ENCODE measurements around the gene VWF.

VWF gene

DNA sequence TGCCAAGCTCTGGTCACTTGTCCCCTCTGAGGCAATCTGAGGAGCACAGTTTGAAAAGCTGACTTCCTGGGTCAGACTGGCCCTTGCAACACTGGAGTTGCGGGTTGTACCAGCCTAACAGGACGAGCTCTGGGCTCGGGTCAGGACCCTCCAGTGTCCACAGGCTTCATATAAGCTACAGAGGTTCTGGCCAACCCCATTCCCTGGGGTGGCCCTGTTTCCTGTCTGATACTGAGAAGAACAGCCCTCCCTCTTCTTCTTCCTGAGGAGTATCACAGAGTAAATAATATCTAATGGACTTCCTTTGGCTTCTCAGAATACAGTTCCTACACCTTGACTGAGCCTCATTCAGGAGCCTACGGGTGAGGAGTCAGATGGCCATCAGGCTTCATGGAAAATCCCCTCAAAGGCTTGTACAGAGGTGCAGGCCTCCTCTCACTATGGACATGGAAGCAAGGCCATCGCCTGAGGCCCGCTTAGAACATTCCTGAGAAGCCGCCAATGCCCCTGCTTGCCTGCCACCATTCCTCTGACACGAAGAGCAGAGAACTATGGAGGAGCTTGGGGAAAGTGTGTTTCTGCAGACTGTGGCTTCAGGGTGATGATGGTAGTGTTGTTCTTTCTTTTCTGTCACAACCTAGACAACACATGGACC, 150.9 kb downstream of the VWF start:
- DNase-seq, result no peak

DNA sequence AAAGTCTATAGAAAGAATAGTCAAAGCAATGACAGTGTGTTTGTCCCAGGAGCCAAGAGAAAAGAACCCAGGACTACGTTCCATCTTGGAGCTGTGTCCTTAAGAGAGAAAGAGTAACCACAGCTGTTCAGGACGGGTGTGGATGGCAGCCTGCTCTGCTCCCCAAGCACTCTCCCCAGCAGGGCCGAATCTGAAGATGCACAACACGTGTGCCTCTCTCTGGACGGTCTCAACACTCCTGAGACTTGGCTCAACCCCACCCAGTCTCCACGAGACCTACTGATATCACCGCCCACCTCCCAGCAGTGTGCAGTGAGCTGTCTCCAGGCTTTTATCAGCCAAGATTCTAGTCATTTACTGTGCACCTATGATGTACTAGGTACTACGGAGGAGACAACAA, 152.1 kb downstream of the VWF start:
- DNase-seq, result no peak

DNA sequence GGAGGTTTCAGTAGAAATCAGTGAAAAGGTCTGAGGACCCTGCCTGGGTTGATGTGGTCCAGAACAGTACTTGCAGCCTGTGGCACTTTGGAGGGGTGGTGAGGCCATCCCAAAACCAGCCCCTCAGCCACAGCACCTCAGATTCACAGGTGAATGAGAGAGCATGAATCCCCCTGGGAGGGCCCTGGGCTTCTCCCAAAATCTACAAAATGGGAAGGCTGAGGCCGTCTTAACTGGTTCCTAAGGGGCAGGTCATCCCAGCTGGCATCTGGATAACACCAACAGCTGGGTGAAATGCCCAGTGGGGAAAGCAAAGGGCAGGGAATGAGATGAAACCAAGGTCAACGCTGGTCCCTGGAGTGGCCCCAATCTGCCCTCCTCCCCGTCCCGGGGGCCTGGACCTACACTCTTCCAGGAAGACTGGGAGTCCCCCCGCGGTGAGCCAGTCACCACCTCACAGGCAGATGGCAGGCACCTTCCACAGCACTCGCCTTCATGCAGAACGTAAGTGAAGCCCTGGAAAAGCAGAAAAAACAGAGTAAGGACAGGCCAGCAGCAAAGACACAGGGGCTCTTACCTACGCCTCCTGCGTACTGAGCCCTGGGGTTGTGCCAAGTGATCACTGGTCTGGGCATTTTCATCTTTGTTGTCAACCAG, 153.1 kb downstream of the VWF start:
- no peak for DNase-seq

DNA sequence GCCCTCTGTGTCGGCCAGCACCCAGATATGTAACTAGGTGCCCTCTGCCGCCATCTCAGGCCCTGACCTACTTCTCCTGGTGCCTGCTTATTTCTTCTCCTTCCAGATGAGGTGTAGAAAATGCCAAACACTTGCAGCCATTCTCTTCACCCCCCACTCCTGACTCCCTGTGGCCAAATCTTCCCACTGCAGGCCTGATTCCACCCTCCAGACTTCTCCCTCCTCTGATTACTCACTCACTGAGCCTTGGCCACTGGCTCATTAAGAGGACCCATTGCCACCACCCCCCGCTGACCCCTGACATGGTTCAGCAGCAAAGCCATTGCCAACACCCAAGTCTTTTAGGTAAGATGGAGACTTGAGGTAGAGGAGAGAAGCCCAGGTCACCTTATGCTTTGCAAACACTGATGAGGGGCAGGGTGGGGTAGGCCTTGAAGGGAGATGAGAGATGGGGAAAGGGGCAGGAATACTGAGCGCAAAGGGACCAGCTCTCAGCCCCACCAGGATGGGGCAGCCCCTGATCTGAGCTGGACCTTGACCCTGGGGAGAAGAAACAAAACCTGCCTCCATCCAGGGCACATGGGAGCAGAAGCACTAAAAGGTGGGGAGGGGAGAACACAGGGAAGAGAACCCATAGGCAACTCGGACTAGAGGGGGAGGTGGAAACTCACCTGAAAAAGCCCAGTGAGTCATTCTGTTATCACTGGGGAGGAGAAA, 154.3 kb downstream of the VWF start:
- DNase-seq, result no peak

DNA sequence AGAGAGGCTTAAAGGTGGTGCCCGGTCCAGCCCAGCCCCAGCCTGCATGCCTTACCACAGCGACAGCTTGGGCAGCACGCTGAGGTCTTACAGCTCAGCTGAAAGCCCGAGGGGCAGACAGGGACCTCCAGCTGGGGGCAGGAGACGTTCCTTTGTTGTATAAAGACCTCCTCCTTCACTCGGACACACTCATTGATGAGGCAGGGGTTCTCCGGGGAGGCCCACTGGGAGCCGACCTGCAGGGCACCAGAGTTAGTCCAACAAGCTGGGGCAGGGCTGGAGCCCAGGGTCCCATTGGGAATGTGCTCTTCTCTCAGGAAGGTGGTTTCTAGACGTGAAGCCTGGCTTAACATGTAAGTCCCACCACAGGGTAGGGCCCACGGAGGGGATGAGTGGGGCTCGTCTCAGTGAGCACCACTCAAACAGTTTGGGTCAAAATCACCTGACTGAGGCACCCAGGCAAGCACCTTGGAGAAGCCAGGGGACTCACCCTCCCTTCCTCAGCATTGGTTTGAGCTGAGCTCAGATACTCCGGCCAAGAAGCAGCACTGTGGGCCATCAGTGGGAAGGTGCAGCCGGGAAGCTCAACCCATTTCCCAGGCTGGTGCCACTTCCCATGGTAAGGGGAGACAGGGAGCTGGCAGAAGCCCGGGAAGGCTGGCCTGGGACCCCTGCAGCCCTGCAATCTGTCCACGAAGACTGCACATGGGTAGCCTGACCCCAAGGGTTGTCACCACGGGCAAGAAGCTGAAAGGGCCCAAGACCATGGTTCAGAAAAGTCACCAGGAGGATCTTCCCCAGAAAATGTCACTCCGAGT, 155.1 kb downstream of the VWF start:
- DNase-seq, result no peak

DNA sequence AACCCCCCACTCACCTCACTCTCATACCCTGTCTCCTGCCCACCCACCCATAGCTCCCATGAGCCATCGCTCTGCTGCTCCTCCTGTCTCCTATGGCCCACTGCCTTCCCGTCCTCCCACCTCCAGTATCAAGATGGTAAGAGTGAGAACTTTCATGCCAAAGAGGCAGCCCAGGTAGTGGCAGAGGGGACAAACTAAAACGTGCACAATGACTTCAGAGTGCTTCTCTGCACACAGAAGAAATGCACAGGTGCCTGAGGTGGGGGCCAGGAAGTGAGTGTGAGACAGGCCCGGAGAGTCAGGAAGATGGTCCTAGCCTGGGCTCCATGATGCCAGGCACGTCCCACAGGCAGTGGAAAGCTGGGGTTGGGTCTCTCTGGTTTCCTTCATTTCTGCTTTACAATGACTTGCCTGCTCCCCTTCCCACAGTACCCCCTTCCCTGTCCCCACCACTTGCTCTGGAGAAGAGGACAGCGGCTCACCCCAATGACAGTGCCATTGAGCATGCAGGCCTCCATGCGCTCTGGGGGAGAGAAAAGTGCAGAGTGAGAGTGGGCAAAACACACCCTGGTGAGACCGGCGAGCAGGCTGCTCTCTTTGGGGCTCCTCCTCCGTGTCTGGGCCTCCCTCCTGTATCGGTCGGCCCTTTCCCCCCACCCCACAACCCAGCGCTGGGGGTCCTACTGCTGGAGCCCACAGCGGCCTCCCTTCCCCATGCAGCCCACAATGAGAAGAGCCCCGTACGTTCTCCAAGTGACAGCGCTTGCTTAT, 156.6 kb downstream of the VWF start:
- DNase-seq, result no peak

DNA sequence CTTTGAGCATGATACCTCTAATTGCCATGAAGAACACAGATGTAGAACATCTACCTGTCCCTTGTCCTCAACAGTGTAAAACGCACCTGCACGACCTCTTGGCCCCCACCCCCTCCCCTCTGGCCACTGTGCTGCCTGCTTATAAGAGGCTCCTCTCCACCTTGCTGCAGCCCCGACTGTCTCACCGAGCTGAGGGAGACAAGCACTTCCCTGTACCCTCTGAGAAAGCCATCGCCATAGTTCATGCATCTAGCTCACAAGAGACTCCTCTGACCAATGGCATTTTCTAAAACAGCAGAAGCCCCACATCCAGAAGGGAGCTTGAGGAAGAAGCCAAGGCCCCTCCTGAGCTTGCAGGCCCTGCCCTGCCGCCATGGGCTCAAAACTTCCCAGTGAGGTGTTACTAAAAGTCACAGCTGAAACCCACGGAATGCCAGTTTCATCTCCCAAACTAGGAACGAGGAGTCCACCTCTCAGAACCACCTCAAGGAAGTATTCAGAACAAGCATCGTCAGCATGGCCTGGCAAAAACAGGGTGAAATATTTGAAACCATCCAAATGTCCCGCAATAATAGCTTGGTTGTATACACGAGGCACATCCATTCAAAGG, 157.9 kb downstream of the VWF start:
- no peak for DNase-seq

DNA sequence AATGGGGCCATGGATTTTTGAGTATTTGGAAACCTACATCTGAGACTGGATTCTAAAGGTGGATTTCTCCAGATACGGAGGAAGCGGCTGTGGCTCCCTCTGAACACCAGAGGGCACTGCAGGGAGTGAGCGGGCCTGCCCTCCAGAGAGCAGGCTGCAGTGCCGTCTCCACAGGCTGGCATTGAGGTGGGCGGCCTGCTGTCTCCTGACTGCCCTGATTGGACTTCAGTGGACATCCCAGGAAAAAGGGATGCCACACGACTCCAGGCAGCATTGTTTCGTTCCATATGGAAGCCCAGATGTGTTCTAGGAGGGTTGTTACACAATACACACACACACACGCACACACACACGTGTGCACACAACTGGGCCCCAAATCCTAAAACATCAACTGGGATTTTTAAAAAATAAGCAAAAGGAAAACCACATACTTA, 158.5 kb downstream of the VWF start:
- peak; percentile 69 for DNase-seq

DNA sequence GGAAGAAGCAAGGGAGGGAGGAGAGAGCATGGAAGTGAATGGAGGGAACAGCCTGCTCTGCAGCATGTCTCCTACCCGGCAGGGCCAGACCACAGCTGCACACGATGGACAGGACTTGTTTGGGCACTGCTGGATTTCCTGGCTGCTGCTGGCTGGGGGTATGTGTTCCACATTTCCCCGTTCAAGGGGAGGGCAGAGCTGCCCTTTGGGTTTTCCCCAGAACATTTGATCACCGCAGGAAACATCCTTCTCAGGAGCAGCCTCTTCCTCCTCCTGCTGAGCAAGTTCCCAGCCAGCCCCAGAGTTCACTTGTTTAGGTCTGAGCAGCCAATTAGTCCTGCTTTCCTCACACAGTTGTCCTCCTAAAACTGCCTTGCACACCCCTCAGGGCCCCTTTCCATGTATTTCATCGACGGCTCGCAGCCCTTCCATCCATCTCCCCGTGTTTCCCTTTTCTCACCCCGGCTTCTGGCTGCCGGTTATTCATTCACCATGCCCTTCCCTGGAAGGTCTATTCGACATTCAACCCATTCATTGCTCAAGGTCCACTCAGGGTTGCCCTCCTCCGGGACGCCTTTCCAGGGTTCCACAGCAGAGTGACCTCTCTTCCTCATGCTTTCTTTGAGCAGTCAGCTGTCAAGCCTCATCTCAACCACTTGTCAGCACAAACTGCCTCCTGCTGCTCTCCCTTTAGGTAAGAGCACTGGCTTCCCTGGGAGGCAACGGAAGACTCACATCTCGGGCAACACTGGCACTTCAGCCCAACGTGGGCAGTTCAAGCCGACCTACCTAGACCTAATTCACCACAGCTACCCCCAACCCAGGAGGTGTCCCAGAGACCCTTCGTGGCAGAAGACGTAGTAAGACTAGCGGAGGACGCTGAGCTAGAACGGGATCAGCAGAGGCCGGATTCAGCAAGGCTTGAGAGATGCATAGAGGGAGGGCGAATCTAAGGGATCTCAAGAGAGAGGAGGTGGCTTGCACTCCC, 159.3 kb downstream of the VWF start:
- no peak for DNase-seq

DNA sequence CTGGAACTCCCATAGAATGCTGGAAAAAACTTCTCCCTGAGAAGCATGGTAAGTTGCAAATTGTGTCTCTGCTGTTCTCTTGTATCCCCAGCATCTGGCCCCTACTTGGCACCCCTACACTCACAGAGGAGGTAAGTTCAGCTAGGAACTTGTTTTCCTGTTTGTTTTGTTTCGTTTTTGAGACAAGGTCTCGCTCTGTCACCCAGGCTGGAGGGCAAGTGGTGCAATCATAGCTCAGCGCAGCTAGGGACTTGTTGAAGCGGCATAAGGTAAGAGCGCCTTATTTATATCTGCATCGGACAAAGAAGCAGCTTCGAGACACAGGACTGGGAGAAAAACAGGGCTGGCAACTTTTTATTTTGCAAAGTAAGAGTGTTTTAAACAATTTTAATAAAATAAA, 161.0 kb downstream of the VWF start:
- DNase-seq, result peak; percentile 4

DNA sequence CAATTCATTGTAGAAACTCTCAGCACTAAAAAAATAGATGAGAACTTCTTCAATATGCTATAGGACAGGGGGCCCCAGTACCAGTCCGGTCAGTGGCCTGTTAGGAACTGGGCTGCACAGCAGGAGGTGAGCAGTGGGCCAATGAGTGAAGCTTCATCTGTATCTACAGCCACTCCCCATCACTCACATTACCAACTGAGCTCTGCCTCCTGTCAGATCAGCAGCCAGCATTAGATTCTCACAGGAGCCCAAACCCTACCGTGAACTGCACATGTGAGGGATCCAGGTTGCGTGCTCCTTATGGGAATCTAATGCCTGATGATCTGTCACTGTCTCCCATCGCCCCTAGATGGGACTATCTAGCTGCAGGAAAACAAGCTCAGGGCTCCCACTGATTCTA, 163.7 kb downstream of the VWF start:
- DNase-seq, result no peak

DNA sequence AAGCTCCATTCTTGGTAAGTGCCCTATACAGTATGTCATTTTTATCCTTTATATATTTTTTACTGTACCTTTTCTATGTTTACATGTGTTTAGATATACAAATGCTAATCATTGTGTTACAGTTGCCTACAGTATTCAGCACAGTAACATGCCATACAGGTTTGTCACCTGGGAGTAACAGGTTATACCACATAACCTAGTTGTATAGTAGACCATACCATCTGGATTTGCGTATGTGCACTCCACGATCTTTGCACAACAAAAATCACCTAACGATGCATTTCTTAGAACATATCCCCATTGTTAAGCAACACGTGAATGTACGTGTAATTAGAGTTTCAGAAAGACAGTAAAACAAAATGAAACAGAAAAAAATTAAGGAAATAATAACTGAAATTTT, 167.5 kb downstream of the VWF start:
- DNase-seq, result no peak

DNA sequence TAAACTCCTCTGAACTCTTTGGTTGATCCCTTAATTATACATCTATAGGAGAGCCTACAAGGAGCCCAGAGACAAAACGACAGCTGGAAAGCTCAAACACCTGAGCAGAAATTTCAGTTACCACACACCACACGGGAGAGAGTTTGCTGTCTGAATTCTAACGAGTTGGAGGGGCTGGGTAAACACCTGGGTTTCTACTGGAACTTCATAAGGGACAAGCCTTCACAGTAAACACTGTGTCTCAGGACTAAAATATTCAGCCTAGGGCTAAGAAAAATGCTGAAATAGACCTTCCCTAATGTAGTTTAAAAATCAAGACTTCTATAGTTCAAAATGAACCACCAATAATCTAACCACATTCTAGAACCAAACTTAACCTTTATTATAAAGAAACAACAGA, 169.8 kb downstream of the VWF start:
- DNase-seq, result no peak

DNA sequence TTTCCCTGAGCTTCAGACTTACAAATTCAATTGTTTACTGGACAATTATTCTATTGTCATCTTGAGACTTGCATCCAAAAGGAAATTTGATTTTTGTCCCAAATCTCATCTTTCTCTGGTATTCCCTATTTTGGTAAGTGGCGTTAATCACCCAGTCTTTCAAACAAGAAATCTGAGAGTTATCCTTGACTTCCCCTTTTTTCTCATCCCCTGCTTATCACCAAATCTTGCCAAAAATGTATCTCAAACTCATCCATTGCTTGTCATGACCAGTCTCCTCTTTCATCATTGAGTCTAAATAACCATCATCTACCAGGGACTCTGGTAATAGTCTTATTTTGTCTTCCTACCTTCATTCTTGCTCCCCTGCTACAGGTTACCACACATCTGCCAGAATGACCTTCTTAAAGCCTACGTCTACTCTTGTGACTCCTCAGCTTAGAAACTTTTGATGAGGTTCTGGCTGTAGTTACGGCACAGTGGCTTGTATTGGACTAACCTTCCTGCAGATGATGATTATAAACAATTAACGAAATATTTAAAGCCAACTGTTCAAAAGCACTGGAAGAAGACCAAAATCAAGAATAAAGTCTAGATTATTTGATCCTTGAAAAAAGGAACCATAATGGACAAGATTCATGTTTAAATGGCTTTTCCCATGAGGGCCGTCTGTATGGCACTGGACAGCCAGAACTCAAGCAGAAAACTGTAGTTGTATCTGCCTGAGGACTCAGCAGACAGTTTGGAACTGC, 170.5 kb downstream of the VWF start:
- peak; percentile 3 for DNase-seq

DNA sequence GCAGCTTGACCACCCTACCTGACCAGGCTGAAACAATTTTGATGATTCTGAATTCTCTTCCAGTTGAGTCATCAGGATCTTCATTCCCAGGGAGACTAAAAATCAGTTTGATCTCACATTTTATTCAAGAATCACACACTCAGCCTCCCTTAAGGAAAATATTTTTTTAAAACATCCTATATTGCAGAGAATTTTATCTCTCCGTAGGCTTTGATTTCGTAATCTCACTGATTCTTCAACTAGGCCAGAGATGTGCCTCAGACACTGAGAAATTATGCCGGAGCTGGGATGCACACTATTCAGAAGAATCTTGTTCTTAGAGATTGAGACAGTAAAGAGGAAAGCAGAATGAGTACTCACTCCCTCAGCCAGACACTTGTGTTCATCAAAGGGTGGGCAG, 172.4 kb downstream of the VWF start:
- no peak for DNase-seq

DNA sequence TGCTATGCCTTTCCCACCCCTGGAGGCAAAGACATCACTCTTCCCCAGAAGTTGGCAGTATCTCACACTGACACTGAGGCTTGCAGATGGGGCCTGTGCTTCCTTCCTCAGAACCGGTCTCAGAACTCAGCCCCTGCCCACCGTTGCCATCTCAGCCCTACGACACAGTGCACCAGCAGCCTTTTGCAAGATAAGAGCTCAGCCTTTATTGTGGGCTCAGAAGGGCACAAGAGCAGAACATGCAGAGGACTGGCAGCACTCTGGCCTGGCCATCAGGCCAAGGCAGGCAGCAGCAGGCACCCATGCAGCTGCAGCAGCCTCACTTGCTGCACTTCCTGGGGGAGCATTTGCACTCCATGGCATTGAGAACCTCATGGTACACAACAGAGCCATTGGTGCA, 175.8 kb downstream of the VWF start:
- DNase-seq, result no peak

DNA sequence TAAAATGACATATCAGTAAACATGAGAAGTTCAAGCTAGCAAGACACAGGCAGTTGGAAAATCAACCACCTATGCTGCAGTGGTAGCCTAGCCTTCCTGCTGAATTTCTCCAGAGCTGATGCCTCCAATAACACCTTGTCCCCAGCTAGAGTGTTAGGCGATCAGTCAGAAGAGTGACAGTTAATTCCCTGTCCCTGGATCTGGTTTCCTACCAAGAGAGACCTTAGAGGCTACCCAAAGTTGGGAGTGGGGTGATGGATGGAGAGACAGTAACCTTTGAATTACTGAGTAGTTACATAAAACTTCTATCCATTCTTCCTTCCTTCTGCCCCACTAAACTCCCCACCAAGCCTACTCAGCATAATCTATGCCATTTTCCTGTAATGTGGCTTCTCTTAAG, 177.5 kb downstream of the VWF start:
- no peak for DNase-seq

DNA sequence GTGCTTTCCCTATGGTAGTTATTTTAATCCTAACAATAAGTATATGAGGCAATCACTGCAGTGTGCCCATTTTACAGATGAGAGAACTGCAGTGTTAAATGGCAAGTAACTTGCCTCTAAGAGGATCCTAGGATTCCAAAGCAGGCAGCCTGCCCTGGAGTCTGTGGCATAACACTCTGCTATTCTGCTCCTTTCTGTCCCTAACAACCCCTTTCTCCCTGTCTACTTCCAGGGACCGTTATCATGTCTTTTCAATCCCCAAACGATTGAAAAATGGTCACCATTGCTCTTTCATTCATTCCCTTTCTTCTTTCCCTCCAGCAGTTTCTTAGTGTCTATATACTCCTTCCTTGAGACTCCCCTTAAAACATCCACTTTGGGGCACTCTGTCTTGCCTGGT, 178.1 kb downstream of the VWF start:
- no peak for DNase-seq

DNA sequence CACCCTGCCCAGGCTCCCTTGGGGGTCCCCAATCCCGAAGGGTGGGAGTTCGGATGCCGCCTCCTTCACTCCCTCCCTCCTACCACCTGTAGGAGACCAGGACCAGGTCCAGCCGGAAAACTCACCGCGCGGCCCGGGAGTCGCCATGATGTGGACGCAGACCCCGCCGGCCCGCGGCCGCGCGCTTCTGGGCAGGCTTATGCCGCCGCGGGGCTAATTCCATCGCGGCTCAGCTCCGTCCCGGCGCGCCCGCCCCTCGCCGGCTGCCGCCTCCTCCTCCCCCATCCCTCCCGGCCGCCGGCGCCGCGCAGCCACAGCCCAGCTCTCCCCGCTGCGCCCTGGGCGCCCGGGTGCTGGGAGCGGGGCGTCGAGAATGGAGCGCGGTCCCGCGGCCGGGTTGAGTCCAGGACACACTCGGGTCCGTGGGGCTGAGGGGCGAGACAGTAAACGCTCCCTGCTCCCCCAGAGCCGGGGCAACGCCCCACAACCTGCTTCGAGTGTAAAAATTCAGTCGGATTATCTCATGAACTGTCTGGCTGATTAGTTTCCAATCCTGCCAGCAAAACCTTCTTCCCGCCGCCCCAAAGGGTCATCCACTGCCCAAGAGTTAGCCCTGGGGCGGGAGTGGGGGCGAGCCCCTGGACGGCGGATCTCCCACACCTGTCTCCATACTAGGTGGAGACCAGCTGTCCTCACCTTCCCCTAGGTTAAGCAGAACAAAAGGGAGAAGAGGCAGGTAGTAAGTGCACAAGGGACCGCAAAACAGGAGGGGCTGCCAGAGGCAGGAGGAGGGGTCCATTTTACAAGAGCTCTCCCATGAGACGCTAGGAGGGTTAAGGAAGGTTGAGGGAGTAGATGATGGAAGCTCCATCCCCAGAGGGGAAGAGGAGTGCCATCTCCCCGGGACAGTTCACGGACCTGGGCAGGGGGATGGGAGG, 179.1 kb downstream of the VWF start, which contains the start of gene ANO2:
Gene ANO2, minus strand, starts transcription at position 189 of the 938 bp plus-strand sequence. Its CDS starts 42 bp downstream, at position 147.
- no peak for DNase-seq

Data from OCI-M1 (cell line).